HL-60 (cell line): ENCODE results near the gene CSGALNACT2.

Source experiments
- DNase-seq, 2 experiments: peaks; one replicate each; pipeline ENCODE4 v3.0.0-alpha.2; 2010 to 2020; ENCODE audit warnings: low read depth in 1 of 2, low spot score in 1 of 2
- H3K27ac ChIP-seq: fragments of 250-450 bp; sonication (Bioruptor Pico); replicated peaks from 2 replicates; pipeline ENCODE4 v1.5.1; 2020; ENCODE audit warnings: mild to moderate bottlenecking, moderate library complexity
- H3K27me3 ChIP-seq: fragments of 250-450 bp; sonication (Bioruptor Pico); 2 replicates; pipeline ENCODE4 v1.5.1; 2021; ENCODE audit warnings: mild to moderate bottlenecking, moderate library complexity; ENCODE audit not compliant: insufficient read depth, poor library complexity, severe bottlenecking
- H3K4me3 ChIP-seq: replicated peaks from 2 replicates; pipeline ENCODE4 v1.5.1; 2011; ENCODE audit warnings: mild to moderate bottlenecking, control low read depth, low read length; ENCODE audit not compliant: insufficient read depth
- GABPA ChIP-seq: IDR thresholded peaks from 2 replicates; pipeline ENCODE4 v1.6.1; 2012; ENCODE audit warnings: low read depth
- POLR2AphosphoS5 ChIP-seq: IDR thresholded peaks from 2 replicates; pipeline ENCODE4 v1.6.1; 2012; ENCODE audit warnings: low read depth
- REST ChIP-seq: IDR thresholded peaks from 2 replicates; pipeline ENCODE4 v1.6.1; 2012; ENCODE audit warnings: low read depth; ENCODE audit not compliant: insufficient replicate concordance
- SPI1 ChIP-seq: IDR thresholded peaks from 2 replicates; pipeline ENCODE4 v1.6.1; 2012; ENCODE audit warnings: low read depth, mild to moderate bottlenecking, borderline replicate concordance
- TF ChIP-seq, protein P1 (sequence below): IDR thresholded peaks from one replicate; pipeline ENCODE4 v1.5.1; 2011; ENCODE audit warnings: low read length, control low read depth, inconsistent platforms; ENCODE audit not compliant: insufficient read depth

CSGALNACT2 gene

DNA sequence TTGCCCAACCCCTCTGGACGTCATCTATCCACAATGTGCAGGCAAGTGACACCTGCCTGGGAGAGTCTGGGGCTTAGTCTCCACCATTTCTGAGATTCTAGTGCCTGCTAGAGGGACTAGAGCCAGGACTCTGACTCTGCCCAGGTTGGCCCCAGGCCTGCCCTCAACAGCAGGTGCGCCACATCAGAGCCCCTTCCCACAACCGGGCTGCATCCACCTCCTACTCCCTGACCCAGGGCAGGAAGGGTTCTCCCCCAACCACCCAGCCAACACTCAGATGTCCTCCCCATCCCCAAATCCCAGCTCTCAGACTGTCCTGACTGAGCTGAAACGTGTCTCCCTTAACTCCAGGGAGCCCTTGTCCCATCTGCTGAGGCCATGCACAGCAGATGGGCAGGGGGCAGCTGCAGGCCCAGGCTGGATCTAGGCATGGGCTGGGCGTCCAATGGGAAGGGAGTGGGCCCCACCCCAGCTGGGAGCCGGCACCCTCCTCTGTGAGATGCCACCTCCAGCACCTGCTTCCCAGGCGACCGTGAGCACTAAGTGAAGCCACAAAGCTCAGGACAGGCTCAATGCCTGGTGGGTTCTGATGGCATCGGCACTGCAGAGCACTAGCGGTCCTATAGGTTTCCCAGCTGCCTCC lies 79.4 kb downstream of the CSGALNACT2 start:
- no peak for TF ChIP-seq POLR2AphosphoS5
- TF ChIP-seq GABPA = no peak
- no peak for TF ChIP-seq REST
- no peak for TF ChIP-seq SPI1
- TF ChIP-seq, protein P1, sequence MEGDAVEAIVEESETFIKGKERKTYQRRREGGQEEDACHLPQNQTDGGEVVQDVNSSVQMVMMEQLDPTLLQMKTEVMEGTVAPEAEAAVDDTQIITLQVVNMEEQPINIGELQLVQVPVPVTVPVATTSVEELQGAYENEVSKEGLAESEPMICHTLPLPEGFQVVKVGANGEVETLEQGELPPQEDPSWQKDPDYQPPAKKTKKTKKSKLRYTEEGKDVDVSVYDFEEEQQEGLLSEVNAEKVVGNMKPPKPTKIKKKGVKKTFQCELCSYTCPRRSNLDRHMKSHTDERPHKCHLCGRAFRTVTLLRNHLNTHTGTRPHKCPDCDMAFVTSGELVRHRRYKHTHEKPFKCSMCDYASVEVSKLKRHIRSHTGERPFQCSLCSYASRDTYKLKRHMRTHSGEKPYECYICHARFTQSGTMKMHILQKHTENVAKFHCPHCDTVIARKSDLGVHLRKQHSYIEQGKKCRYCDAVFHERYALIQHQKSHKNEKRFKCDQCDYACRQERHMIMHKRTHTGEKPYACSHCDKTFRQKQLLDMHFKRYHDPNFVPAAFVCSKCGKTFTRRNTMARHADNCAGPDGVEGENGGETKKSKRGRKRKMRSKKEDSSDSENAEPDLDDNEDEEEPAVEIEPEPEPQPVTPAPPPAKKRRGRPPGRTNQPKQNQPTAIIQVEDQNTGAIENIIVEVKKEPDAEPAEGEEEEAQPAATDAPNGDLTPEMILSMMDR = no peak
- Histone ChIP-seq H3K27me3 (no peaks in the 10 kb centered on the region), H3K27ac (no peak overlapping the region), H3K4me3 (no peak overlapping the region)
- no peak for DNase-seq

GRCh38 chr10:43218206-43218950 lies 80.1 kb downstream of the CSGALNACT2 start:
- Histone ChIP-seq H3K4me3 (no peak overlapping the region), H3K27ac (no peak overlapping the region), H3K27me3 (no peaks in the 10 kb centered on the region)
- no peak for DNase-seq
- TF ChIP-seq POLR2AphosphoS5 = no peak
- TF ChIP-seq REST = no peak
- TF ChIP-seq GABPA = no peak
- TF ChIP-seq, protein P1 = no peak
- no peak for TF ChIP-seq SPI1

GRCh38 chr10:43218951-43219837 lies 80.9 kb downstream of the CSGALNACT2 start:
- no peaks in the 10 kb centered on the region for H3K27me3 ChIP-seq
- H3K27ac ChIP-seq = no peak overlapping the region
- TF ChIP-seq SPI1 (no peak), GABPA (no peak), POLR2AphosphoS5 (no peak), REST (no peak)
- TF ChIP-seq, protein P1 = no peak
- DNase-seq = no peak
- H3K4me3 ChIP-seq = no peak overlapping the region
